ENCODE results near the gene IL17RA.

Gene IL17RA

DNA sequence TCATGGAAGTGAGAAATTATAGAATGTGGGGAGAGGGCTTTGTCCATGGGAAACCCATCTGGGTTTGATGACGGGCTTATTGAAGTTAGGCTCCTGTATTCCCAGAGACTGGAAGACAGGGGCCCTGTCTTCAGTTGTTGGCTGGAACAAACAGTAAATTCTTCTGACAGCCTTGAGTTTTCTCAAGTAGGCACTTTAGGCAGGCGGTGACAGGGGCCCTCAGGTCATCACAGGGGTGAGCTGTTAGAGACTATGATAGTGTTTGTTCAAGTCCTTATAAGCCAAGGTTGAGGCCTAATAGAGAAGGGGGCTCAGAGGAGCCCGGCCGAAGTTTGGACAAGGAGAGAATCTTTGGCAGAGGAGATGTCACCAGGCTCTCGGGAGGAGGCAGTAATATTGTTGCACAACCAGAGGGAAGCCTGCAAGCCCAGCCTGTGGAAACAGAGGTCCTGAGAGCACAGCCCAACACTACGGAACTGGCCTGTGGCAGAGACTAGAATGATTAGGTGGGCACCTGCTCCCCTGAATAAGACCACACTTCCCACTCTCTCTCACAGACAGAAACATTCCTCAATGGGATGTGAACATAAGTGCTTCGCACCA is 20.2 kb upstream of the IL17RA start:
- H3K4me3 Mint-ChIP-seq: no peak overlapping the region
- no peaks in the 10 kb centered on the region for H3K36me3 Mint-ChIP-seq (ENCODE audit: low read depth)
- no peaks in the 10 kb centered on the region for H3K27me3 Mint-ChIP-seq
- H3K9me3 Mint-ChIP-seq: no peaks in the 10 kb centered on the region
- no peak overlapping the region for H3K27ac Mint-ChIP-seq
- peaks cover 6% of the 10 kb centered on the region for H3K4me1 Mint-ChIP-seq (ENCODE audit: low read depth)

- Mint-ChIP-seq H3K4me3 (no peak overlapping the region), H3K9me3 (no peaks in the 10 kb centered on the region), H3K27me3 (no peaks in the 10 kb centered on the region), H3K36me3 (ENCODE audit: low read depth) (no peaks in the 10 kb centered on the region), H3K4me1 (ENCODE audit: low read depth) (peaks cover 6% of the 10 kb centered on the region), H3K27ac (no peak overlapping the region)
Observed at GRCh38 chr22:17065433-17065832, 19.4 kb upstream of the IL17RA start.

DNA sequence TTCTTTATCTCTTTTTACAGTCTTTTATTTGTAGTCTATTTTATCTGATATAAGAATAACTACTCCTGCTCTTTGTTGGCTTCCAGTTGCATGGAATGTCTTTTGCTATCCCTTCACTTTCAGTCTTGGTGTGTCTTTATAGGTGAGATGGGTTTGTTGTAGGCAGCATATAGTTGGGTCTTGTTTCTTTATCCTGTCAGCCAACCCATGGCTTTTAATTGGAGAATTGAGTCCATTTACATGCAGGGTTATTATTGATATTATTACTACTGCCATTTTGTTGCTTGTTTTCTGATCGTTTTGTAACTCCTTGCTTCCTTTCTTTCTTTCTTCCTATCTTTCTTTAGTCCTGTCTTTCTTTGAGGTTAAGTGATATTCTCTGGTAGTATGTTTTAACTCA is 11.9 kb upstream of the IL17RA start:
- Mint-ChIP-seq H3K27ac (no peak overlapping the region), H3K36me3 (ENCODE audit: low read depth) (no peaks in the 10 kb centered on the region), H3K27me3 (peaks cover 8% of the 10 kb centered on the region), H3K9me3 (no peaks in the 10 kb centered on the region), H3K4me1 (ENCODE audit: low read depth) (peaks cover 30% of the 10 kb centered on the region), H3K4me3 (no peak overlapping the region)

- Mint-ChIP-seq H3K4me3 (no peak overlapping the region), H3K27ac (no peak overlapping the region), H3K9me3 (no peaks in the 10 kb centered on the region), H3K27me3 (peaks cover 8% of the 10 kb centered on the region), H3K4me1 (ENCODE audit: low read depth) (peaks cover 33% of the 10 kb centered on the region), H3K36me3 (ENCODE audit: low read depth) (no peaks in the 10 kb centered on the region)
Observed at GRCh38 chr22:17074648-17075002, 10.2 kb upstream of the IL17RA start.

DNA sequence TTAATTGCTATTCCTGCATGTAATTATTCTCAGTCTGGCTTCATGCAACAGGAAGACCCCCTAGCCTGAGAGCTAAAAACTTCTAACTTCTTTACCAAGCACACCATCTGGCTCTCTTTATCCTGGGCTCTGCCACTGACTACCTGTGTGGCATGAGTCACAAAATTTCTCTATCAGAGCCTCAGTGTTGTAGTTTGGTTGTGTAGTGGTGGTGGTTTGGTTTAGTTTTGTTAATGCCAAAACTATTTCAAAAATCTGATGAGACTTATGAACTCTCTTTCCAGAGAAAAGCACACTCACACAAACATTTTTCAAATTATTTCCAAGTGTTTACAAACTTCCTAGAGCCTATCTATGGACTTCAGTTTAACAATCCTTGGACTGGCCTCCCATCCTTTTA is 7.5 kb upstream of the IL17RA start:
- Mint-ChIP-seq H3K4me1 (ENCODE audit: low read depth) (peaks cover 33% of the 10 kb centered on the region), H3K4me3 (no peak overlapping the region), H3K27me3 (peaks cover 8% of the 10 kb centered on the region), H3K36me3 (ENCODE audit: low read depth) (no peaks in the 10 kb centered on the region), H3K9me3 (no peaks in the 10 kb centered on the region), H3K27ac (no peak overlapping the region)

GRCh38 chr22:17079572-17079971 is 5.2 kb upstream of the IL17RA start:
- Mint-ChIP-seq H3K27ac (no peak overlapping the region), H3K4me1 (ENCODE audit: low read depth) (peaks cover 43% of the 10 kb centered on the region), H3K27me3 (no peaks in the 10 kb centered on the region), H3K36me3 (ENCODE audit: low read depth) (no peaks in the 10 kb centered on the region), H3K9me3 (no peaks in the 10 kb centered on the region), H3K4me3 (no peak overlapping the region)

- Mint-ChIP-seq H3K4me3 (no peak overlapping the region), H3K4me1 (ENCODE audit: low read depth) (peaks cover 42% of the 10 kb centered on the region), H3K27ac (no peak overlapping the region), H3K9me3 (no peaks in the 10 kb centered on the region), H3K36me3 (ENCODE audit: low read depth) (peaks cover 4% of the 10 kb centered on the region), H3K27me3 (no peaks in the 10 kb centered on the region)
Observed at GRCh38 chr22:17083255-17083654, 1.5 kb upstream of the IL17RA start.

DNA sequence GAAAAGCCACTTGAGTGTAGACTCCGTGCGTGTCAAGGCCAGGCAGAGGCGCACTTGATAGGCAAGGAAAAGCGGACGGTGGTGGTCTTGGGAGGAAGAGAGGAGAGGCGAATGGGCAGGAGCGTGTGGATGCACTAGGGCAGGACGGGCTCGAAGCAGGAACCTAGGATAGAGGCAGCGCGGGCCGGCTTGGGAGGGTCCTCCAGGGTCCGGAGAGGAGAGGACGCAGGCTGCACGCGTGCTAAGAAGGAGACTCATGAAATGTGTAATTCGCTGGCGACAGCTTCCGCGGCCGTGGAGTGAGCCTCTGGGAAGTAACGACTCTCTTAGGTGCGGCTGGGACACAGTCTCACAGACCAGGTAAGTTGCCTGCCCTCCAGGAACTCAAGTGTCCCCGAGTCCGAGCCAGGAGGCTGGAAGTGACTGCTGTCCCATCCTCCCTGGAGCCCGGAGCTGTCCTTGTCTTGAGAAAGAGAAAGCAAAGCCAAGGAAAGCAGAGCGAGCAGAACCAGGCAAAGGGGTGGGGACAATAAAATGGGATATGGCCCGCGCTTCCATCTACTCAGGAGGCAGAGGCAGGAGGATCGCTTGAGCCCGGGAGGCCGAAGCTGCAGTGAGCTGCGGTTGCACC is 874 bp upstream of the IL17RA start:
- Mint-ChIP-seq H3K4me3 (peak overlapping the region; percentile 88), H3K4me1 (ENCODE audit: low read depth) (peaks cover 46% of the 10 kb centered on the region), H3K27me3 (no peaks in the 10 kb centered on the region), H3K9me3 (no peaks in the 10 kb centered on the region), H3K27ac (peak overlapping the region; percentile 74), H3K36me3 (ENCODE audit: low read depth) (peaks cover 4% of the 10 kb centered on the region)

DNA sequence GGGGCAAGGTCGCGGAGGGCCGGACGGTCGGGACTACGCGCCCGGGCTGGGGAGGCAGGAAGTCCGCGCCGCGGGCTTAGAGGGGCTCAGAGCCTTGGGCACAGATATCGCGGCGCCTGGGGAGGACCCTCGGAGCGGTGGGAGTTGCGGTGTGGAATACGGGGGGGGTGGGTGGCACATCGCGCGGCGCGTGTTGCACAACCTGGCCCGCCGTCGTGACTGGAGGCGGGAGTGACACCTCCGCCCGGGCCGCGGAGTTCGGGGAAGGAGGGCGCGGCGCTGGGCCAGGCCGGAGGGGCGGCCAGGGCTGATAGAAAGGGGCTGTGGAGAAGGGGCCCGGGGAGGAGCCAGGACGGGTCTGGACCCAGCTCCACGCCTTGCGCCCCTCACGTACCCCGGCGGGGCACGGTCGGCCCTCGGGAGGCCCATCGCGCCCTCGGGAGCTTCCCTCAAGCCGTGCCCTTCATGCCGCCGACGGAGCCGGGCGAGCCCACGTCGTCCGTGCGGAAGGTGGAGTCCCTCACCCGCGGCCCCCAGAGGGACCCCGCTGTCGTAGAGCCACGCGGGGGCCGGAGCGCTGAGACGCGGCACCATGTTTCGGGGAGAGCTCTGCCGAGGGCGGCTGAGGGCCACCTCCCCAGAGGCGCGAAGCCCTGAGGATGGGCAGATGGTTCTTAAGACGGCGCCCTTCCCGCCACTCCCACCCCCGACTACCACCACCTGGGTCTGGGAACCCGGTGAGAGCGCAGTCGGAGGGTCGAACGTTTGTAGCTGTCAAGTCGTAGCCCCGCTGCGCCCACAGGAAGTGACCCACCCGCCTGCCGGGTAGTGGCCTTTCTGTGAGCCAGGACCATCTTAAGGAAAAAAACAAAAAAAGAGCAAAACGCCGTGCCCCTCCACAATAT is 729 bp downstream of the IL17RA start:
- peak overlapping the region; percentile 88 for H3K4me3 Mint-ChIP-seq
- peaks cover 12% of the 10 kb centered on the region for H3K36me3 Mint-ChIP-seq (ENCODE audit: low read depth)
- H3K9me3 Mint-ChIP-seq: no peaks in the 10 kb centered on the region
- H3K4me1 Mint-ChIP-seq (ENCODE audit: low read depth): peaks cover 57% of the 10 kb centered on the region
- peak overlapping the region; percentile 82 for H3K27ac Mint-ChIP-seq
- no peaks in the 10 kb centered on the region for H3K27me3 Mint-ChIP-seq

DNA sequence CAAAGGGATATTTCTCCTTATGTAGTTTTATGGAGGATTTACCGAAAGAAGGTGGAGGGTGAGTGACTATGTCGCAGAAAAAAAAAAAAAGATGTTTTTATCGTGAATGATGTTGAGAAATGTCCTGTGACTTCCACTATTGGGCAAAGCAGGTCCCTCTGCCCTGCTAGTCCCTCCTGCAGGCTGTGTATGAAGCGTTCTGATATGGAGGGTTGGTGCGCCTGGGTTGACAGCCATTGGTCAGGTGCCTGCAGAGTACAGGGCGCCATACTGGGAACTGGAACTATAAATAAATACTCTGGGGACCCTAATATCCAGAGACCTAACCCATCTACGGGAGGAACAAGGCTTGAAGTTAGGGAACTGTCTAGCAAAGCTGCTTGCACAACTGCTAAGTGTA is 1.5 kb downstream of the IL17RA start:
- Mint-ChIP-seq H3K9me3 (no peaks in the 10 kb centered on the region), H3K27ac (peak overlapping the region; percentile 82), H3K4me3 (peak overlapping the region; percentile 88), H3K27me3 (no peaks in the 10 kb centered on the region), H3K36me3 (ENCODE audit: low read depth) (peaks cover 16% of the 10 kb centered on the region), H3K4me1 (ENCODE audit: low read depth) (peaks cover 65% of the 10 kb centered on the region)

DNA sequence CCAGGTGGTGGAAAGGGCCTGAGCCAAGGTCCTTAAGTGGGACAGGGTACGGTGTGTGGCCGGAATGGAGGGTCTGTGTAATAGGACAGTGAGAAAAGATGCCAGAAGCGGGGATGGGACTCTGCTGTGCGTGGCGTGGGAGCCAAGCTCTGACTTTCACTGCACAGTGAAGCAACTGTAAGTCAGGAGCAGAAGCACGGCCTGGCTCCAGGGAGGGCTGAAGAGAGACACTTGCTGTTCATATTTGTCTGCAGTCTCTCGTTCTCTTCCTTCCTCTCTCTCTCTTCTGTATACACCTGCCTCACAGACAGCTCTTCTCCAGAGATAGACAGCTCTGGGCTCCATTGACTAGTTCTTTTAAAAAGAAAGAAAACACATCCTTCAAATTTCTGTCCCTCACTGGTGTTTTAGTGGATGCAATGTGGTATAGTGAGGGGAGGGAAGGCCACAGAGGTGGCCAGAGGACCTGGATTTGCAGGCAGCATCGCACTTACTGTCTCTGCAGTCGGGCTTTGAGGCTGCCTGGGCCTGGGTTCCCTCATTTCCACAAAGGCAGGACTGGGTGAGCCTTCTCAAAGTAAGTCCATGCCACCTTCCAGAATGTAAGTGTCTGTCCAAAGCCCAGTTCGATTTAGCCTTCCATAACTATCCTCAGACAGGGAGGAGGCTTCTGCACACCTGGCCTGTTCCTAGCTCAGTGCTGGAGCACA is 2.1 kb downstream of the IL17RA start:
- peaks cover 70% of the 10 kb centered on the region for H3K4me1 Mint-ChIP-seq (ENCODE audit: low read depth)
- H3K9me3 Mint-ChIP-seq: no peaks in the 10 kb centered on the region
- H3K36me3 Mint-ChIP-seq (ENCODE audit: low read depth): peaks cover 16% of the 10 kb centered on the region
- peak overlapping the region; percentile 82 for H3K27ac Mint-ChIP-seq
- H3K4me3 Mint-ChIP-seq: peak overlapping the region; percentile 88
- H3K27me3 Mint-ChIP-seq: no peaks in the 10 kb centered on the region

DNA sequence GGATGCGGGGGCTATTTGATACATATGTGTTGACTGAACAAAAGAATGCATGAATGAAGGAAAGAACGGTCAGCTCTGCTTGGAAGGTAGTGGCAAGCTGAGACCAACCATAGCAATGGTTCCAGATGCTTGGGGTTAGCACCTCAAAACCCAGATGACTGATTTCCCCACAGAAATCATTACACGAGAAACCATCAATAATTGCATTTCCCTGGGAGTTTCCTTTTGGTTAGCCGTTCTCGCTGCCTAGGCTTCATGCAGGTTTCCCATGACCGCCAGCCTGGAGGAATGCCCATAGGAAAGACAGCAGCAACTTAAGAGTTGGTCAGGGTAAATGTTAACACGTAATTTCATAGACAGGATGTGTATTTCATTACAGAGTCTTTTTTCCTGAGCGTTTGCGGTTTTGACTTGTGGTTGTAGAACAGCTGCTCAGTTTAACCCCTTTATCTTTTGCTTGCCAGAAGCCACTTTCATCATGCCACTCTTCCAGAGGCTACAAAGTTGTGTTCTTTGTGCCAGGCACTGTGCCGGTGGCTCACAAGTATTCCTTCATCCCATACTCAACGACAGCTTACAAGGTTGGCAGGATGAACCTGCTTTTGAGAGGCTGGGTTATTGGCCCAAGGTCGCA is 2.8 kb downstream of the IL17RA start:
- no peaks in the 10 kb centered on the region for H3K27me3 Mint-ChIP-seq
- peaks cover 77% of the 10 kb centered on the region for H3K4me1 Mint-ChIP-seq (ENCODE audit: low read depth)
- peak overlapping the region; percentile 88 for H3K4me3 Mint-ChIP-seq
- peaks cover 16% of the 10 kb centered on the region for H3K36me3 Mint-ChIP-seq (ENCODE audit: low read depth)
- peak overlapping the region; percentile 82 for H3K27ac Mint-ChIP-seq
- H3K9me3 Mint-ChIP-seq: no peaks in the 10 kb centered on the region

DNA sequence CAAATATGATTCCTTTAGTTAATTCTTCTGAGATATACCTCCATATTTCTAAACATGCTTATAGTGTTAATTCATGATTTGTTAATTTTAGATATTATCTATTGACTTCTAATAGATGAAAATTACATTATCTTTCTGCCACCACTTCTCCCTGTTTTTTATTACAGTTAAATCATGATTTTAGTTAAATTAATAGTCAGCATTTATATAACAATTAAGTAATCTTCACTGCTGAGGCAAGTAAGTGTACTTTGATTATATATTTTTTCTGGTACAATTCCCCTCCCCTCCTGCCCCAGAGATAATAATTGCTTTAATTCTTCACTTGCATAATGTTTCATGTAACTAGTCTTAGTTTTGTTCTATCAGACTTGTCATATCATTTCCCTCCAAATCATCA is 5.8 kb downstream of the IL17RA start:
- Mint-ChIP-seq H3K36me3 (ENCODE audit: low read depth) (peaks cover 26% of the 10 kb centered on the region), H3K4me1 (ENCODE audit: low read depth) (peaks cover 92% of the 10 kb centered on the region), H3K9me3 (no peaks in the 10 kb centered on the region), H3K27ac (no peak overlapping the region), H3K4me3 (no peak overlapping the region), H3K27me3 (no peaks in the 10 kb centered on the region)

DNA sequence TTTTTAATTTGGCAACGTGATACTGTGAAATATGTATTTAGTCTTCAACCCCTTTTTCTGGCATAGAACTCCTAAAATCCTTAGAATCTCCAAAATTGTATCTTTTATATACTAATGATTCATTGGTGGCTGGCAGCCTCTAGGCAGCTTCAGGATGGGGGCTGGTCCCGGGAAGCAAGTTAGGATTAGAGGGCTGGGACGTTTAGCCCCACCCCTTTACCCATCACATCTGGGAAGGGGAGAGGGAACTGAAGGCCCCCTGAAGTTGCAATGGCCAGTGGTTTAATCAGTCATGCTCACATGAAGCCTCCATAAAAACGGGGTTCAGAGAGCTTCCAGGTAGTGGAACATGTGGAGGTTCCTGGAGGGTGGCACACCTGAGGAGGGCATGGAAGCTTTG is 7.1 kb downstream of the IL17RA start:
- Mint-ChIP-seq H3K36me3 (ENCODE audit: low read depth) (peaks cover 27% of the 10 kb centered on the region), H3K27ac (no peak overlapping the region), H3K9me3 (no peaks in the 10 kb centered on the region), H3K4me1 (ENCODE audit: low read depth) (peaks cover 91% of the 10 kb centered on the region), H3K27me3 (no peaks in the 10 kb centered on the region), H3K4me3 (no peak overlapping the region)

Measured in stimulated activated naive CD8-positive, alpha-beta T cell treated with anti-CD3 and anti-CD28 coated beads, Interleukin-15, Interleukin-2, amounts not matched to agents 100 ng/mL and 50 ng/mL, for 24 hours (primary cell).